Measurements from ENCODE around the gene ATF7IP2.

ATF7IP2 gene

DNA sequence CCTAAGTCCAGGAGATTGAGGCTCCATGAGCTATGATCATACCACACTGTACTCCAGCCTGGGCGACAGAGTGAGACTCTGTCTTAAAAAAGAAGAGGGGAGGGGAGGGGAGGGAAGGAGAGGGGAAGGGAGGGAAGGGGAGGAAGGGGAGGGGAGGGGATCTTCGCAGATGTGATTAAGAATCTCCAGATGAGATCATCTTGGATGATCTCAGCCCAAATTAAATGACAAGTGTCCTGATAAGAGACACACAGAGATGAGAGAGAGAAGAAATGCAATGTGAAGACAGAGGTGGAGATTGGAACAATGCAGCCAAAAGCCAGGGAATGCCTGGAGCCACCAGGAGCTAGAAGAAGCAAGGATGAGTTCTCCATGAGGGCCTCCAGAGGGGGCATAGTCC lies 124.4 kb downstream of the ATF7IP2 start:
- TF ChIP-seq CTCF (IDR thresholded peaks at IDR 0.05; ENCODE audit: low read depth, low read length): no peak
- DNase-seq (ENCODE audit: extremely low read depth, low read depth): no peak

DNA sequence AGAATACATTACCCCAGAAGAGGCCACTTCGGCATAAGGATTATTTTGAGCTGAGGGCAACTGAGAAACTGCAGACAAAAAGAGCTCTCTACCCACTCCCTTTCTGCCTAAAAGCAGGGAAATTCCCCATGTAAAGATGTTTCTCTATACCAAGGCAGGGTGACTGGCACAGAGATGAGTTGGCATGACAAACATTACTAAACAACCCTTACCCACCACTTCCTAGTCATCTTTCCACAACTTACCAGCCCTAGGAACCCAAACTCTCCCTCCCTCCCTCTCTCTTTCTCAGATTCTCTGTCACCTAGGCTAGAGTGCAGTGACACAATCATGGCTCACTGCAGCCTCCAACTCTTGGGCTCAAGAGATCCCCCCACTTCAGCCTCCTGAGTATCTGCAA lies 126.0 kb downstream of the ATF7IP2 start:
- TF ChIP-seq CTCF (IDR thresholded peaks at IDR 0.05; ENCODE audit: low read depth, low read length): no peak

DNA sequence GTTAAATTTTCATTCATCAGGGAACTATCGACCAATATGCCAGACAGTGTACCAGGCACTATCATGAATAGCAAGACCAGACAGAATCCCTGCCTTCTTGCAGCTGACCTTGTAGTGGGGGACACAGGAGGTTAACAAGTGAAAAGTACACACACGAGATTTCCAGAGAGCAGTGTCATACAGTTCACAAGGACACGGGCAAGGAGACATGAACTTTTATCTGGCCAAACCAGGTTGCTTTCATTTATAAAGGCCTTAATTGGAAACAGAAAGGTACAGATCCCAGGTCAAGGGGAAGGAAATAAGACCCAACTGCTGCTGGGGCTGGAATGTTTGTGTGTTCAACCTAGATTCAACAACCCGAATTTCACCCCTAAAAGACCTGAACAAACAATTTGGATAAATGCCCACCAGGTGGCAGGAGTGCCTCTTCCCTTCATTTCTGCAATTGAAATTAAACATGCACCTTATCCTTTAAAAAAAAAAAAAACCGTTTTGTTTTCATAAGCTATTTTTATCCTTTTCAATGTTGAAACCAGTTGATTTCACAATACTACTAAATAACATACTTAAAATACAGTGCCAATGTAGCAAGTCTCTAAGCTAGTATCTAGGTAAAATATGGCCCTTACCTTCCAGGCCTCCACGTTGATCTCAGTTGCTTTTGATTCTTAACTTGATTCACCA lies 128.7 kb downstream of the ATF7IP2 start:
- peak; percentile 39 for DNase-seq (ENCODE audit: extremely low read depth, low read depth)
- peak; percentile 47 for TF ChIP-seq CTCF (IDR thresholded peaks at IDR 0.05; ENCODE audit: low read depth, low read length)

More for the DNA sequence above, 126.0 kb downstream of the ATF7IP2 start:
- no peak for DNase-seq (ENCODE audit: extremely low read depth, low read depth)

GRCh38 chr16:10517868-10518267 lies 132.0 kb downstream of the ATF7IP2 start:
- no peak for TF ChIP-seq CTCF (IDR thresholded peaks at IDR 0.05; ENCODE audit: low read depth, low read length)
- DNase-seq (ENCODE audit: extremely low read depth, low read depth): no peak

DNA sequence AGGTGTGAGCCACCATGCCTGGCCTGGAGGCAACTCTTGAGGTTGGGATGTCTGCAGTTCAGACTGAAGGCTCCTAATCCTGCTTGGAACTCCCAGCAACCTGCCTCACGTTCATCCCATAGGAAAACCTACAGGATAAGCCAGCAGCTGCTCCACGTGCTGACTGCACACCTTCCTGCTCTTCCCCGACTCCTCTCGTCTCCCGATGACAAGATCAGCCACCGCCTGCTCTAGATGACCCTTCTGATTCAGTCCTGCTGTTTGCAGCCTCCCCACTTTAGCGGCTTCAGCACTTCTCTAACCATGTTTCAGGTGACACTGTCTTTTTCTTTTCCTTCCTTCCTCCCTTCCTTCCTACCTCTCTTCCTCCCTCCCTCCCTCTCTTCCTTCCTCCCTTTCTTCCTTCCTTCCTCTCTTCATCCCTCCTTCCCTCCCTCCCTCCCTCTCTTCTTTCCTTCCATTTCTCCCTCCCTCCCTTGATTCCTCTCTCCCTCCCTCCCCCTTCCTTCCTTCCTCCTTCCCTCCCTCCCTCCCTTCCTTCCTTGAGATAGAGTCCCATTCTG lies 132.7 kb downstream of the ATF7IP2 start:
- DNase-seq (ENCODE audit: extremely low read depth, low read depth): no peak
- TF ChIP-seq CTCF (IDR thresholded peaks at IDR 0.05; ENCODE audit: low read depth, low read length): no peak

- no peak for TF ChIP-seq CTCF (IDR thresholded peaks at IDR 0.05; ENCODE audit: low read depth, low read length)
- DNase-seq (ENCODE audit: extremely low read depth, low read depth): no peak
Observed at GRCh38 chr16:10519297-10519696, 133.4 kb downstream of the ATF7IP2 start.

- no peak for DNase-seq (ENCODE audit: extremely low read depth, low read depth)
- no peak for TF ChIP-seq CTCF (IDR thresholded peaks at IDR 0.05; ENCODE audit: low read depth, low read length)
Observed at GRCh38 chr16:10519929-10520868, 134.3 kb downstream of the ATF7IP2 start.
